Kidney tubule cell (primary cell): ENCODE results near the gene ZKSCAN5.
"Not testable (repeated sequence)": the region's sequence is repeated elsewhere in the genome, so short reads cannot be mapped to it uniquely, and the experiment has no call there.

Source experiments
- DNase-seq: peaks from one replicate; pipeline ENCODE4 v3.0.0-alpha.2; 2018; ENCODE audit warnings: low spot score

Gene ZKSCAN5

GRCh38 chr7:99497766-99498545, 6.5 kb upstream of the ZKSCAN5 start:
- no peak for DNase-seq

- DNase-seq: no peak
These were observed 5.9 kb upstream of the ZKSCAN5 start for GRCh38 chr7:99498546-99498944.

- peak; percentile 15 for DNase-seq
These were observed 5.1 kb upstream of the ZKSCAN5 start for GRCh38 chr7:99499371-99499720.

- peak; percentile 91 for DNase-seq
These were observed 4.5 kb upstream of the ZKSCAN5 start, which contains the start of gene ZNF394 for GRCh38 chr7:99499721-99500636. ZNF394 (minus strand) TSS chr7:99500281; CDS start chr7:99500093, 188 bp downstream.

GRCh38 chr7:99500637-99501009, 3.8 kb upstream of the ZKSCAN5 start:
- DNase-seq: no peak

GRCh38 chr7:99501236-99501635, 3.2 kb upstream of the ZKSCAN5 start:
- not testable (repeated sequence) for DNase-seq

GRCh38 chr7:99504281-99504602, 220 bp upstream of the ZKSCAN5 start:
- DNase-seq: no peak

GRCh38 chr7:99505324-99505662, 831 bp downstream of the ZKSCAN5 start:
- DNase-seq: no peak

- no peak for DNase-seq
These were observed 9.6 kb downstream of the ZKSCAN5 start for GRCh38 chr7:99514050-99514449.

GRCh38 chr7:99521399-99521798, 16.9 kb downstream of the ZKSCAN5 start:
- DNase-seq: no peak

- DNase-seq: no peak
These were observed 21.4 kb downstream of the ZKSCAN5 start for GRCh38 chr7:99525713-99526440.

GRCh38 chr7:99531354-99531765, 26.9 kb downstream of the ZKSCAN5 start:
- DNase-seq: no peak

GRCh38 chr7:99535667-99536066, 31.2 kb downstream of the ZKSCAN5 start:
- DNase-seq: no peak

- no peak for DNase-seq
These were observed 34.9 kb downstream of the ZKSCAN5 start for GRCh38 chr7:99539213-99539811.

- no peak for DNase-seq
These were observed 36.1 kb downstream of the ZKSCAN5 start for GRCh38 chr7:99540542-99540941.

GRCh38 chr7:99541212-99541611, 36.8 kb downstream of the ZKSCAN5 start:
- DNase-seq: no peak

GRCh38 chr7:99543081-99543671, 38.7 kb downstream of the ZKSCAN5 start:
- DNase-seq: no peak

- DNase-seq: no peak
These were observed 39.5 kb downstream of the ZKSCAN5 start for GRCh38 chr7:99543916-99544315.

- not testable (repeated sequence) for DNase-seq
These were observed 40.8 kb downstream of the ZKSCAN5 start for GRCh38 chr7:99545308-99545707.

GRCh38 chr7:99549545-99549944, 45.1 kb downstream of the ZKSCAN5 start:
- DNase-seq: not testable (repeated sequence)

GRCh38 chr7:99551334-99551733, 46.9 kb downstream of the ZKSCAN5 start:
- DNase-seq: no peak
